Keratinocyte (primary cell): Measurements from ENCODE around the gene PTPDC1. TPM values are rescaled to one million over a fixed set of nuclear protein-coding genes. Genes with fewer than 3 reads are reported as not detected.

ENCODE experiments used
- DNase-seq: peaks from one replicate; pipeline ENCODE4 v3.0.0-alpha.2; 2011; ENCODE audit warnings: low read depth, missing footprints, low spot score
- FAIRE-seq: peaks from 2 replicates; lab custom pipeline; 2011; peaks lifted over from hg19 to GRCh38; lab: Jason Lieb, UNC
- H2AFZ ChIP-seq: 2 replicates; pipeline ENCODE4 v1.6.0; 2012; ENCODE audit warnings: low read length, control low read depth, inconsistent platforms; ENCODE audit not compliant: control insufficient read depth
- H3K27ac ChIP-seq: 2 replicates; pipeline ENCODE4 v1.5.1; 2011; ENCODE audit warnings: low read length; ENCODE audit not compliant: control insufficient read depth, insufficient read depth
- H3K27me3 ChIP-seq: 3 replicates; pipeline ENCODE4 v1.6.0; 2011; ENCODE audit warnings: low read length; ENCODE audit not compliant: control insufficient read depth, insufficient read depth; ENCODE audit errors: extremely low read depth
- H3K36me3 ChIP-seq, 2 experiments: 2 replicates in 1 of 2; 3 replicates in 1 of 2; pipeline ENCODE4 v1.5.1; 2011; ENCODE audit warnings: low read length in 2 of 2, mild to moderate bottlenecking in 1 of 2; ENCODE audit not compliant: control insufficient read depth in 2 of 2, insufficient read depth in 2 of 2; ENCODE audit errors: extremely low read depth in 1 of 2
- H3K4me1 ChIP-seq: 3 replicates; pipeline ENCODE4 v1.5.1; 2011; ENCODE audit warnings: low read length; ENCODE audit not compliant: control insufficient read depth, insufficient read depth; ENCODE audit errors: extremely low read depth
- H3K4me2 ChIP-seq: 3 replicates; pipeline ENCODE4 v1.6.0; 2011; ENCODE audit warnings: low read depth, low read length; ENCODE audit not compliant: control insufficient read depth, insufficient read depth; ENCODE audit errors: extremely low read depth
- H3K4me3 ChIP-seq, 3 experiments: fragments of 200-600 bp in 1 of 3; sonication (generic) in 1 of 3; 2 replicates in 2 of 3; 3 replicates in 1 of 3; pipeline ENCODE4 v1.5.1; 2011 to 2016; ENCODE audit warnings: low read length in 3 of 3, mild to moderate bottlenecking in 3 of 3, control low read depth in 2 of 3, inconsistent platforms in 1 of 3, low read depth in 1 of 3, mixed read lengths in 1 of 3, mixed run types in 1 of 3, moderate library complexity in 1 of 3; ENCODE audit not compliant: control insufficient read depth in 2 of 3, insufficient read depth in 2 of 3; ENCODE audit errors: extremely low read depth in 1 of 3
- H3K79me2 ChIP-seq: 2 replicates; pipeline ENCODE4 v1.6.0; 2012; ENCODE audit warnings: low read length; ENCODE audit not compliant: control insufficient read depth, insufficient read depth
- H3K9ac ChIP-seq: 3 replicates; pipeline ENCODE4 v1.6.0; 2011; ENCODE audit warnings: low read length; ENCODE audit not compliant: control insufficient read depth, insufficient read depth; ENCODE audit errors: extremely low read depth
- H3K9me1 ChIP-seq: 3 replicates; pipeline ENCODE4 v1.6.0; 2011; ENCODE audit warnings: low read length; ENCODE audit not compliant: control insufficient read depth, insufficient read depth; ENCODE audit errors: extremely low read depth
- H3K9me3 ChIP-seq: 2 replicates; pipeline ENCODE4 v1.5.1; 2012; ENCODE audit warnings: low read depth, low read length; ENCODE audit not compliant: control insufficient read depth
- H4K20me1 ChIP-seq: 3 replicates; pipeline ENCODE4 v1.6.0; 2011; ENCODE audit warnings: low read length; ENCODE audit not compliant: control insufficient read depth, insufficient read depth; ENCODE audit errors: extremely low read depth
- CTCF ChIP-seq, 3 experiments: IDR thresholded peaks in 1 of 3; conservative IDR thresholded peaks in 1 of 3; optimal IDR thresholded peaks in 1 of 3; 2 replicates in 2 of 3; 3 replicates in 1 of 3; pipeline versions ENCODE3 to v1.5.1; 2011; ENCODE audit warnings: low read length in 3 of 3, mild to moderate bottlenecking in 3 of 3, moderate library complexity in 2 of 3, control low read depth in 1 of 3, inconsistent platforms in 1 of 3; ENCODE audit not compliant: insufficient read depth in 2 of 3; ENCODE audit errors: extremely low read depth in 1 of 3
- EZH2 ChIP-seq: IDR thresholded peaks from one replicate; pipeline ENCODE4 v1.6.1; 2012; ENCODE audit warnings: inconsistent platforms, mild to moderate bottlenecking, low read length, moderate library complexity
- dilution Hi-C: fragments of 300-500 bp; cut with MboI; formaldehyde crosslinking; loops from one replicate; pipeline ENCODE4 v1.7.0; 2020; ENCODE audit warnings: low sequenced_read_pairs; ENCODE audit not compliant: extremely low pct_ligation_motif_present
- polyA plus RNA-seq, 5 experiments: library from polyadenylated mRNA; depleted of rRNA in 3 of 5; stranded (reverse) in 3 of 5; stranded (forward) in 1 of 5; unstranded in 1 of 5; fragments of >200 nt; gene quantifications; 1 replicate in 1 of 5; 2 replicates in 3 of 5; 3 replicates in 1 of 5; pipeline versions ENCODE4 v1.2.1 to v1.2.3, GENCODE V29; 2011 to 2012; ENCODE audit warnings: missing spikeins in 2 of 5, low read depth in 1 of 5, low replicate concordance in 1 of 5

The PTPDC1 gene
- polyA plus RNA-seq, 1 donor (not counting 4 experiments of a cell fraction or from before 2014, with no cell fraction given) = 8.2 TPM

GRCh38 chr9:94144394-94144793, 60.1 kb downstream of the PTPDC1 start:
- DNase-seq (no peak), FAIRE-seq (peak; percentile 82)
- no peak for TF ChIP-seq EZH2
- Histone ChIP-seq H3K9me1 (no peaks in the 10 kb centered on the region), H3K79me2 (no peaks in the 10 kb centered on the region), H2AFZ (peak overlapping the region; percentile 49), H3K4me2 (no peak overlapping the region), H3K4me3 (no peak overlapping the region), H3K4me1 (peaks cover 32% of the 10 kb centered on the region), H3K9ac (no peak overlapping the region), H3K27me3 (no peaks in the 10 kb centered on the region), H3K36me3 (no peaks in the 10 kb centered on the region), H3K27ac (no peak overlapping the region), H4K20me1 (no peaks in the 10 kb centered on the region), H3K9me3 (no peaks in the 10 kb centered on the region)
- dilution Hi-C loops = no loop called here

- no peak overlapping the region for H3K9ac ChIP-seq
- no peak for DNase-seq
- peak; percentile 65 for FAIRE-seq
- TF ChIP-seq CTCF (optimal IDR thresholded peaks at IDR 0.05 in 1 of 3, IDR thresholded peaks at IDR 0.05 in 1 of 3, conservative IDR thresholded peaks at IDR 0.05 in 1 of 3; ENCODE audit: extremely low read depth in 1 of 3, insufficient read depth in 2 of 3, low read length in 3 of 3) (no peak), EZH2 (no peak)
- no peak overlapping the region for H3K27ac ChIP-seq
- H3K27me3 ChIP-seq = no peaks in the 10 kb centered on the region
- H3K9me3 ChIP-seq = no peaks in the 10 kb centered on the region
- H2AFZ ChIP-seq = peak overlapping the region; percentile 8
- no peaks in the 10 kb centered on the region for H3K79me2 ChIP-seq
- dilution Hi-C loops = no loop called here
- H3K9me1 ChIP-seq = no peaks in the 10 kb centered on the region
- H3K36me3 ChIP-seq = no peaks in the 10 kb centered on the region
- H3K4me2 ChIP-seq = no peak overlapping the region
- H4K20me1 ChIP-seq = no peaks in the 10 kb centered on the region
- peaks cover 22% of the 10 kb centered on the region for H3K4me1 ChIP-seq
- no peak overlapping the region for H3K4me3 ChIP-seq
These were observed 61.4 kb downstream of the PTPDC1 start for GRCh38 chr9:94145640-94146039.

GRCh38 chr9:94147776-94148175, 63.5 kb downstream of the PTPDC1 start:
- no peaks in the 10 kb centered on the region for H3K9me3 ChIP-seq
- FAIRE-seq (peak; percentile 63), DNase-seq (no peak)
- H3K27me3 ChIP-seq = no peaks in the 10 kb centered on the region
- no peaks in the 10 kb centered on the region for H3K9me1 ChIP-seq
- H3K79me2 ChIP-seq = no peaks in the 10 kb centered on the region
- H3K4me2 ChIP-seq = peak overlapping the region; percentile 18
- H3K4me3 ChIP-seq = no peak overlapping the region
- peaks cover 13% of the 10 kb centered on the region for H3K4me1 ChIP-seq
- no peaks in the 10 kb centered on the region for H4K20me1 ChIP-seq
- H3K9ac ChIP-seq = no peak overlapping the region
- no peak overlapping the region for H3K27ac ChIP-seq
- H3K36me3 ChIP-seq = no peaks in the 10 kb centered on the region
- dilution Hi-C loops = no loop called here
- TF ChIP-seq CTCF (optimal IDR thresholded peaks at IDR 0.05 in 1 of 3, IDR thresholded peaks at IDR 0.05 in 1 of 3, conservative IDR thresholded peaks at IDR 0.05 in 1 of 3; ENCODE audit: extremely low read depth in 1 of 3, insufficient read depth in 2 of 3, low read length in 3 of 3) (peak in 1 of 3 experiments; percentile 22), EZH2 (no peak)
- peak overlapping the region; percentile 8 for H2AFZ ChIP-seq
